ENCODE measurements around the gene CAMKK2.
"Not testable (repeated sequence)": the region's sequence is repeated elsewhere in the genome, so short reads cannot be mapped to it uniquely, and the experiment has no call there.

Gene CAMKK2

DNA sequence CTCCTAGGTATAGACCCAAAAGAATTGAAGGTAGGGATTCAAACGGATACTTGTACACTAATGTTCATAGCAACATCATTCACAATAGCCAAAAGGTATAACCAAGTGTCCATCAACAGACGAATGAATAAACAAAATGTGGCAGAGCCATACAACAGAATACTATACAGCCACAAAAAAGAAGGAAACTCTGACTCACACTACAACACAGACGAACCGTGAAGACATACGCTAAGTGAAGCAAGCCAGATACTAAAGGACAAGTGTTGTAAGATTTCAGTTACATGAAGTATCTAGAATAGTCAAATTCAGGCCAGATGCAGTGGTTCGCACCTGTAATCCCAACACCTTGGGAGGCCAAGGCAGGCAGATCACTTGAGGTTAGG, 19.1 kb downstream of the CAMKK2 start:
- peak overlapping the region; percentile 83 for H3K27ac Mint-ChIP-seq
- no peaks in the 10 kb centered on the region for H3K9me3 Mint-ChIP-seq
- peaks cover 34% of the 10 kb centered on the region for H3K36me3 Mint-ChIP-seq
- no peaks in the 10 kb centered on the region for H3K27me3 Mint-ChIP-seq
- peak; percentile 36 for ATAC-seq
- peaks cover 20% of the 10 kb centered on the region for H3K4me1 Mint-ChIP-seq
- peak overlapping the region; percentile 41 for H3K4me3 Mint-ChIP-seq

DNA sequence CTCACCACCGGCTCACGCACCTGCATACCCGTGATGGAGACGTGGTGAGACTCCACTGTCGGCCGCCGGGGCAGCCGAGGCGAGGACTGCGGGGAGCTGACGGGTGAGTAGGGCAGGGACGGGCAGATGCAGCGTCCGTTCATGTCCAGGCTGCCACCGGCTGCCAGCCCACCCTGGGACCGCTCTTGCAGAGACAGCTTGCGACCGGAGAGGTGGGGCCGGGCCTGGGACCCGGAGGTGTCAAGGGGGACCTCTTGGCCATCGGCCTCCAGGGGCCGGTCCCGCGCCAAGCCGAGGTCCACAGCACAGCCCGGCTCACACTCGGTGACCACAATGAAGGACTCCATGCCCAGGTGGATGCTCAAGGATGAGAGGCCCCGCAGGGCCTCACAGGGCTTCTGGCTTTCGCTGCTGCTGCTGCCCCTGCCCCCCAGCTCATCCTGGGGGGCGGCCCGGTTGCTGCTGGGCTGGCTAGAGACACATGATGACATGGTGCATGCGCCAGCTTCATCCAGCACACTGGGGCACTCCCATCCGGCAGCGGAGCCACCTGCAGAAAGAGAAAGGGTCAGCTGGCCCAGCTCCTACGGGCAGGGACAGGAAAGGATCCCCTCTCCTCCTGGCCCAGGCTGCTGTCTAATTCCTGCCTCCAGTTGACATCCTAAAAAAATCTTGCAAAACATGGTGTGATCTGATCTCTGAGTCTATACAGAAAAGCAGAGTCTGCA, 22.3 kb downstream of the CAMKK2 start:
- H3K4me1 Mint-ChIP-seq, result peaks cover 20% of the 10 kb centered on the region
- H3K9me3 Mint-ChIP-seq, result no peaks in the 10 kb centered on the region
- peaks cover 49% of the 10 kb centered on the region for H3K36me3 Mint-ChIP-seq
- peak; percentile 31 for ATAC-seq
- no peak overlapping the region for H3K4me3 Mint-ChIP-seq
- H3K27ac Mint-ChIP-seq, result no peak overlapping the region
- H3K27me3 Mint-ChIP-seq, result no peaks in the 10 kb centered on the region

DNA sequence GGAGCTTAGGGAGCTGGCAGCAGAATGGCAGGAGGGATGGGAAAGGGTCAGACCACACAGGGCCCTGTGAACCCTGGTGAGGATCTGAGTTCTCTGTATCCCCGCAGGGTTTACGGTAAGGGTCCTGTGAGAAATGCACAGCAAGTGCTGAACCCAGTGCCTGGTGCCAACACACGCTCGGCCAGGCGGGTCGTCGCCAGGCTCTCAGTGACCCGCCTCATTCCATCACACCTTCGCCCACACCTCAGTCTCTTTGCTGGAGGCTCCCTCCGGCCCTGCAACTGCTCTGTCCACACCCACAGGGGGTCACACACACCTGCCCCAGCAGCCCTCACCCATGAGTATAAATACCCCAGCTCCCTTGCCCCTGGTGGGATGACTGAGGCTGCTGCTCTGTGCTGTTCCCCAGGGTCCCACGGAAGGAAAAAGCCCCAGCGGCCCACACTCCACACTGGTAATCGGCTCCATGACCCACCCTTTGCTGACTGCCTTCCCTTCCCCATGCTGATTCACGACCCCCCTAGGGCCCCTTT, 23.1 kb downstream of the CAMKK2 start:
- Mint-ChIP-seq H3K9me3 (no peaks in the 10 kb centered on the region), H3K36me3 (peaks cover 56% of the 10 kb centered on the region), H3K4me1 (peaks cover 17% of the 10 kb centered on the region), H3K4me3 (no peak overlapping the region), H3K27ac (no peak overlapping the region), H3K27me3 (no peaks in the 10 kb centered on the region)
- ATAC-seq, result no peak

DNA sequence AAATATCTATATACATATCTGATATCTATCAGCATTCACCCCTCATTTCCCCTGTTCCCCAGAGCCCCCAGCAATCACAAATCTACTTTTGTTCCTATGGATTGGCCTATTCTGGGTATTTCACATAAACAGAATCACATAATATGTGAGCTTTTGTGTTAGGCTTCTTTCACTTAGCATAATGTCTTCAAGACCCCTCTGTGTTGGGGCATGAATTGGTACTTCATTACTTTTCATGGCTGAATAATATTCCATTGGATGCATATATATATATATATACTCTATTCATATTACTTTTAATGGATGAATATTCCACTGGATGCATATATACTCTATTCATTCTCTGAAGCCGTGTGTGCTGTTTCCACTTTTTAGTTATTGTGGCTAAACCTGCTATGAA, 28.7 kb downstream of the CAMKK2 start:
- Mint-ChIP-seq H3K9me3 (no peaks in the 10 kb centered on the region), H3K4me3 (no peak overlapping the region), H3K27me3 (no peaks in the 10 kb centered on the region), H3K4me1 (no peaks in the 10 kb centered on the region), H3K27ac (no peak overlapping the region), H3K36me3 (peaks cover 62% of the 10 kb centered on the region)
- no peak for ATAC-seq

DNA sequence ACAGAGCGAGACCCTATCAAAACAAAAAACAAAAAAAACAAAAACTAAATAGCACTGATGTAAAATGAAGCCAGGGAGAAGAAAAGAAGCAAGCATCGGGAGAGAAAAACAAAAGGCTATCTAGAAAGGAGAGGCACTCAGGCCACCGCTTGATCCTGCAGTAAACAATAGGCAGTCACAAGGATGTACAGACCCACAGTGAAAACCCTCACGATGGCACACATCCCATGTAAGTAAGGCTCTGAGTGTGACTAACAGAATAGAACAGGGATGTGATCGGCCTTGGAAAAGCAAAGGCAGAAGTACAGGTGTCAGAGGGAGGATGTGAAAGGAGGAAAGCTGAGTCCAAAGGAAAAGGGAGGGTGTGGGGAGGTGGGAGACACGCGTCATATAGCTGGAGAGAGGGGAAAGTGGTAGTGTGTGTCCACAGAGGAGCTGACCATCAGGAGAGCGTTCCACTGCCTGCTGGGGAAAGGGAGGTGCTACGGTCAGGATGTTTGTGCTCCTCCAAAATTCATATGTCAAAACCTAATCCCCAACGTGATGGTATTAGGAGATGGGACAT, 31.5 kb downstream of the CAMKK2 start:
- no peak for ATAC-seq
- H3K27ac Mint-ChIP-seq, result no peak overlapping the region
- H3K4me1 Mint-ChIP-seq, result no peaks in the 10 kb centered on the region
- H3K9me3 Mint-ChIP-seq, result no peaks in the 10 kb centered on the region
- H3K27me3 Mint-ChIP-seq, result no peaks in the 10 kb centered on the region
- peaks cover 64% of the 10 kb centered on the region for H3K36me3 Mint-ChIP-seq
- H3K4me3 Mint-ChIP-seq, result no peak overlapping the region

DNA sequence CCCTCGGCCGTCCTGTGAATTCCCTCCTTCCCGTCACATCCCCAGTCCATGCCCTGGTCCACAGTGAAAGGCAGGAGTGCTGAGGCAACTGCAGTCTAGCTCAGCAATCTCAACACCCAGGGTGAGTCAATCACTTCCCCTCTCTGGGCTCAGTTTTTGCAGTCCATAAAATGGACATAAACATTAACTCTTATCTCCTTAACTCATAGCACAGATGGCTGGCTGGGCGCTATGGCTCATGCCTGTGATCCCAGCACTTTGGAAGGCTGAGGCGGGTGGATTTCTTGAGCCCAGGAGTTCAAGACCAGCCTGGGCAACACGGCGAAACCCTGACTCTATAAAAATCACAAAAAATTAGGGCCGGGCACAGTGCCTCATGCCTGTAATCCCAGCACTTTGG, 32.4 kb downstream of the CAMKK2 start:
- no peak for ATAC-seq
- H3K27ac Mint-ChIP-seq, result no peak overlapping the region

DNA sequence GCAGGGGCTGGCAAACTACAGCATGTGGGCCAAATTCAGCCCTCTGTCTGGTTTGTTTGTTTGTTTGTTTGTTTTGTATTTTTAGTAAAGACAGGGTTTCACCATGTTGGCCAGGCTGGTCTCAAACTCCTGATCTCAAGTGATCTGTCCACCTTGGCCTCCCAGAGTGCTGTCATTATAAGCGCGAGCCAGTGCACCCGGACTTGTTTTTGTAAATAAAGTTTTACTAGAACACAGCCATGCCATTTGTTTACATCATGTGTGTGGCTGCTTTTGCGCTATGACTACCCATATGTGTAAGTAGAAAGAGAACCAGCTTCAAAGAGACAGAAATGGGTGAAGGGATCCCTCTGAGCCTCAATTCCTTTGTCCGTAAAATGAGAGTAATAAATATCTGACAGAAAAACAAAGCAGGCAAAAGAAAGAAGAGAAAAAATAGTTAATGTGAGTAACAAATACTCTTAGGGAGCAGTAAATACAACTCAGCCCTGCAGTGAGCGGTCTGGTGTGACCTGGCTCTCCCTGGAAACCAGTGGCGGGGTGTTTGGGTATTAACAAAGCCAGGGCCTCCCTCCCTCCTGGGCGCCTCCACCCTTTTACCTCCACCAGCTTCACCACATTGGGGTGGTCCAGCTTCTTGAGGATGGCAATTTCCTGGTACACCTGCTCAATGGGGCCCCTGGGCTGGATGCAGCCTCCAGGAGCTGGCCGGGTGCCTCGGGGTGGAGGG, 33.1 kb downstream of the CAMKK2 start:
- H3K27ac Mint-ChIP-seq, result no peak overlapping the region
- peaks cover 67% of the 10 kb centered on the region for H3K36me3 Mint-ChIP-seq
- H3K9me3 Mint-ChIP-seq, result no peaks in the 10 kb centered on the region
- peaks cover 10% of the 10 kb centered on the region for H3K4me1 Mint-ChIP-seq
- H3K27me3 Mint-ChIP-seq, result no peaks in the 10 kb centered on the region
- no peak overlapping the region for H3K4me3 Mint-ChIP-seq
- ATAC-seq, result no peak

More for the DNA sequence above, 32.4 kb downstream of the CAMKK2 start:
- Mint-ChIP-seq H3K4me3 (no peak overlapping the region), H3K4me1 (peaks cover 2% of the 10 kb centered on the region), H3K36me3 (peaks cover 67% of the 10 kb centered on the region), H3K27me3 (no peaks in the 10 kb centered on the region), H3K9me3 (no peaks in the 10 kb centered on the region)

DNA sequence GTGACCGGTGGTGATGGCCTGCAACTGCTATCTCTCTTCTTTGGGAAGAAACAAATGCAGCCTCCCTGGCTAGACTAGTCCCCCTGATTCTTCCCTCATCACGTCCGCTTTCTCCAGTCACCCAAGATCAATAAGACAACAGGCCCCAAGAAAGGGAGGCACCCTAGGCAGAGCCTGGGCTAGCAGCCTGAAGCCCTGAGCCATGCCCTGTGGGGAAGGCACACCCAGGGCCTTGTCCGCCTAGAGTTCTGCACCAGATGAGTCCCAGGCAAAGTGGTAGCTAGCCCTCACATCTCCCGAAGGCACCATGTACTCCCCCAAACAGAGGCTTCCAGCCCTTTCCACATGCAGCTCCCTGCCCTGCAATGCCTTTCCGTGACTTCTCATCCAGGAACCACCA, 35.1 kb downstream of the CAMKK2 start:
- Mint-ChIP-seq H3K27me3 (no peaks in the 10 kb centered on the region), H3K9me3 (no peaks in the 10 kb centered on the region), H3K36me3 (peaks cover 67% of the 10 kb centered on the region), H3K27ac (no peak overlapping the region), H3K4me3 (no peak overlapping the region), H3K4me1 (peaks cover 12% of the 10 kb centered on the region)
- ATAC-seq, result no peak

DNA sequence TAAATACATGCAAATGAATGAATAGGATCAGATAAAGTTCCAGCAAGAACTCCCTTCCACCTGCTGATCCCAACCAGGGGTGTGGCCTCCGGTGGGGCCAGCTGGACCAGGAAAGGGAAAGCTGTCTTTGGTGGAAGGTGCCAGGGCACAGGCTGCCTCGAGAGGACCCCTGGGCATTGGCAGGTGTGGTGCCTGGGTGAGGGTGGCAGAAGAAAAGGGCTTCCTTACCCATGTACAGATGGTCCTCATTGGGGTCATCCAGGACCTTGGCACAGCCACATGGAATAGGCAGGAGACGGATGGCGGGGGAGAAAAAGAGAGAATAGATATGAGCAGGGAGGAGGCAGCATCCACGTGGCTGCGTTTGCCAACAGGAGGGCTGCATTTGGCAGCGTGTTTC, 36.4 kb downstream of the CAMKK2 start:
- ATAC-seq, result no peak
- Mint-ChIP-seq H3K4me3 (no peak overlapping the region), H3K36me3 (peaks cover 67% of the 10 kb centered on the region), H3K27ac (no peak overlapping the region), H3K4me1 (peaks cover 12% of the 10 kb centered on the region), H3K27me3 (no peaks in the 10 kb centered on the region), H3K9me3 (no peaks in the 10 kb centered on the region)

DNA sequence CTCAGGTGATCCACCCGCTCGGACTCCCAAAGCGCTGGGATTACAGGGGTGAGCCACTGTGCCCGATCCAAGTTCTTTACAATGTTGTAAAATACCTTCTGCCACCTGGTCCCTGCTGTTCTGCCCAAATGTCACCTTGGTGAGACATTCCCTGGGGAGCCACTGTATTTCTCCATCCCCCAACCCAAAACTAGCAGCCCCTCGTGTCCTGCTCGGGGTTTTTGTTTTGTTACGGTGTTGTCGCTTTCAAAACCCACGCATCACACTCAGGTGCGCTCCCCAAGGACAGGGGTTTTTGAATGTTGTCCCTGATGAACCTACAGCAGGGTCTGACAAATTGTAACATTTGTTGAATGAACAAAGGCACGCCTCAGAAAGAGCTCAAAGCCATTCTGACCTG, 37.4 kb downstream of the CAMKK2 start:
- H3K9me3 Mint-ChIP-seq, result no peaks in the 10 kb centered on the region
- H3K4me1 Mint-ChIP-seq, result peaks cover 12% of the 10 kb centered on the region
- no peak overlapping the region for H3K4me3 Mint-ChIP-seq
- peaks cover 70% of the 10 kb centered on the region for H3K36me3 Mint-ChIP-seq
- H3K27ac Mint-ChIP-seq, result no peak overlapping the region
- H3K27me3 Mint-ChIP-seq, result no peaks in the 10 kb centered on the region
- ATAC-seq, result no peak

DNA sequence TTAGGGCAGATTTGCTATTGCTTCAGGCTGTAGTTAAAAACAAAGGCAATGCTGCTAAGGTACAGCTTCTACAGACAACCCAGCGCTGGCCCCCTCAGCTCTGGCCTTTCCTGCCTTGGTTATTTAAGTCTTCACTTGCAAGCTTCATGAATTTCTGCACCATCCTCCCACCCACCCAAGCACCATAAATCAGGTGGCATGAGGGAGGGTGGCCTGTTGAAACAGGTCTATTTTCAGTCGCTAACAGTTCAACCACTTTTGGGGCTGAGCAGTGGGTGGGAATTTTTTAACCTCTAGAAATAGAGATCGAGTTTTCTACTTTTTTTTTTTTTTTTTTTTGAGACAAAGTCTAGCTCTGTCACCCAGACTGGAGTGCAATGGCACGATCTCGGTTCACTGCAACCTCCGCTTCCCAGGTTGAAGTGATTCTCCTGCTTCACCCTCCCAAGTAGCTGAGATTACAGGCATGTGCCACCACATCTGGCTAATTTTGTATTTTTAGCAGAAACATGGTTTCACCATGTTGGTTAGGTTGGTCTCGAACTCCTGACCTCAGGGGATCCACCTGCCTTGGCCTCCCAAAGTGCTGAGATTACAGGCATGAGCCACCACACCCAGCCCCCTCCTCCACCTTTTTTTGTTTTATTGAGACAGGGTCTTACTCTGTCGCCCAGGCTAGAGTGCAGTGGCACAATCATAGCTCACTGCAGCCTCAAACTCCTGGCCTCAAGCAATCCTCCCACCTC, 38.6 kb downstream of the CAMKK2 start:
- H3K9me3 Mint-ChIP-seq, H3K27me3 Mint-ChIP-seq, H3K4me3 Mint-ChIP-seq: not testable (repeated sequence)
- ATAC-seq, result peak; percentile 52
- H3K36me3 Mint-ChIP-seq, result peaks cover 76% of the 10 kb centered on the region
- H3K4me1 Mint-ChIP-seq, result peaks cover 12% of the 10 kb centered on the region
- peak overlapping the region; percentile 5 for H3K27ac Mint-ChIP-seq

DNA sequence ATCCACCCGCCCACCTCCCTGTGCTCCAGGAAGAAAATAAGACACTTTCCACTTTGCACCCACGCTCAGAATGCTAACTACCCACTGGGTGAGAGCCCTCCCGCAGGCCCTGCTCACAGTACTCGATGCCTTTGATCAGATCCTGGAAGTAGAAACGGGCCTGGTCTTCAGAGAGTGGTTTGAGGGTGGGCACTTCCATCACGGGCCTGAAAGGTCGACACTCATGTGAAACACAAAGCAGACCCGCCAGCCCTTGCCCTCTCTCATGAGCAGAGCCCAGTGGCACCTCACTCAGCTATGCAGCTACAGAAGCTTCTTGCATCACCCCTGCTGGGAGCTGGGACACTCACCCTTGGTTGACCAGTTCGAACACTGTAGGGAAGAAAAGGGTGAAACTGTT, 41.1 kb downstream of the CAMKK2 start:
- Mint-ChIP-seq H3K4me3 (no peak overlapping the region), H3K36me3 (peaks cover 82% of the 10 kb centered on the region), H3K4me1 (peaks cover 12% of the 10 kb centered on the region), H3K27ac (no peak overlapping the region), H3K27me3 (no peaks in the 10 kb centered on the region), H3K9me3 (no peaks in the 10 kb centered on the region)
- no peak for ATAC-seq

DNA sequence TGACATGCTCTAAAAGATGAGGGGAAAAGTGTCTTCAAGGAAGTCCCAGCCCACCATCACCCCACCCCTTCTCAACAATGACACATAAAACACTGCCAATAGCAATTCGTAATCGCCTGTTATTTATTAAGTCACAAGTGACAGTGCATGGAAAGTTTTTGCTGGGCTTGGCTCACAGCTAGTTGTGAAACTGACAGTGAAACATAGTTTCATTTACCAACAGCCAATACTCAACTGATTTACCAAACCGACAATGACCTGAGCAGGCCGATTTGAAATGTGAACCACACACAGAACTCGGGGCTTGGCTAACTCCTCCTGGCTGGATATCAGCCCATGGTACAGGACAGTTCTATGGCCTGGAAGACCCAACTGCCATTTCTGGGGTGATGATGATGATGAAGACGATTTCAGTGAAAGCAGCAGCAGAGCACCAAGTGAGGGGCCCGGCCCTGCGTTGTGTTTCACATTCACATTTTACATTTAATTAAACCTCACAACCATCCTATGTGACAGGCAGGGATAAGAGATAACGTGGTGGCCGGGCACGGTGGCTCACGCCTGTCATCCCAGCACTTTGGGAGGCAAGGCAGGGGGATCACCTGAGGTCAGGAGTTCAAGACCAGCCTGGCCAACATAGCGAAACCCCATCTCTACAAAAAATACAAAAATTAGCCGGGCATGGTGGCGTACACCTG, 42.7 kb downstream of the CAMKK2 start:
- Mint-ChIP-seq H3K4me3 (no peak overlapping the region), H3K27me3 (no peaks in the 10 kb centered on the region), H3K36me3 (peaks cover 81% of the 10 kb centered on the region), H3K9me3 (no peaks in the 10 kb centered on the region), H3K27ac (no peak overlapping the region), H3K4me1 (peaks cover 10% of the 10 kb centered on the region)
- no peak for ATAC-seq

DNA sequence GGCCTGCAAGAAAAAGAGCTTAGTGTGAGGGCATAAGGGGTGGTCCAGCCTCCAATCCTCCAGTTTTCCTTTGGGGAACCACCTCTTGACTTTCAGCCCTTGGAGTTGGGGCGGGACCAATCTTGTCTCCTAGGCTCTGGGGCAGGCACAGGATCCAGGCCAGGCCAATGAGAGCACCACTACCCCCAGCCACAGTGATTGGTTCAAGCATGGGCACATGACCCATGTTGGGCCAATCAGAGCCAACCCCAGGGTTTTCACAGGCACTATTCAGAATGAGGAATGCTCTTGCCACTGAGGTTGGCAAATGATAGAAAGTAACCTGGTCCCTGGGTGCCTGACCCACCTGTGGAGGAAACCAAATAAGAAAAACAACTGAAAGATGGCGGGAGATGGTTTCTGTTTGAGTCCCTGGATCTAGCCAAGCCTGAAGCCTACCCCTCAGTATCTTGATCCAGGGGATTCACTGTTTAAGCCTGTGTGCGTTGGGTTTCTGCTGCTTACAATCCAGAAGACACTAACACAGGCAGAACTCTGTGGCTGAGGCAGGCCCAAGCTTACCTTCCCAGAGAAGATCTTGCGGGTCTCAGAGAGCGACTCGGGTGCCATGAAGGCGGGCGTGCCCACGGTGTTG, 43.7 kb downstream of the CAMKK2 start:
- H3K4me1 Mint-ChIP-seq, result peaks cover 10% of the 10 kb centered on the region
- peaks cover 80% of the 10 kb centered on the region for H3K36me3 Mint-ChIP-seq
- H3K27me3 Mint-ChIP-seq, result no peaks in the 10 kb centered on the region
- H3K9me3 Mint-ChIP-seq, result no peaks in the 10 kb centered on the region
- ATAC-seq, result no peak
- H3K27ac Mint-ChIP-seq, result no peak overlapping the region
- no peak overlapping the region for H3K4me3 Mint-ChIP-seq

All from stimulated activated memory B cell treated with anti-CD40 and anti-IgM and Interleukin-4, amounts not matched to agents 10 μg/mL and 1 μg/mL and 100 μg/mL, for 72 hours (primary cell).